Osteoblast (primary cell): ENCODE results near the gene PALB2. TPM values are rescaled to one million over a fixed set of nuclear protein-coding genes. Genes with fewer than 3 reads are reported as not detected.
"Not testable (repeated sequence)": the region's sequence is repeated elsewhere in the genome, so short reads cannot be mapped to it uniquely, and the experiment has no call there.

Experiments used
- DNase-seq: peaks from one replicate; pipeline ENCODE4 v3.0.0; 2011; ENCODE audit warnings: low spot score, mixed read lengths; ENCODE audit not compliant: insufficient read length; ENCODE audit errors: missing footprints
- H2AFZ ChIP-seq: 2 replicates; pipeline ENCODE4 v1.6.0; 2011; ENCODE audit warnings: mild to moderate bottlenecking, low read length
- H3K27ac ChIP-seq: 2 replicates; pipeline ENCODE4 v1.5.1; 2011; ENCODE audit warnings: mild to moderate bottlenecking, low read depth, low read length, moderate library complexity
- H3K27me3 ChIP-seq: 2 replicates; pipeline ENCODE4 v1.6.0; 2012; ENCODE audit warnings: mild to moderate bottlenecking, control low read depth, inconsistent platforms, low read length, moderate library complexity; ENCODE audit not compliant: insufficient read depth
- H3K36me3 ChIP-seq: 2 replicates; pipeline ENCODE4 v1.5.1; 2011; ENCODE audit warnings: mild to moderate bottlenecking, low read length, control low read depth, moderate library complexity; ENCODE audit not compliant: insufficient read depth
- H3K4me1 ChIP-seq: 2 replicates; pipeline ENCODE4 v1.5.1; 2011; ENCODE audit warnings: mild to moderate bottlenecking, low read length, control low read depth, moderate library complexity; ENCODE audit not compliant: insufficient read depth
- H3K4me2 ChIP-seq: 2 replicates; pipeline ENCODE4 v1.6.0; 2011; ENCODE audit warnings: mild to moderate bottlenecking, low read length; ENCODE audit not compliant: insufficient read depth
- H3K4me3 ChIP-seq: fragments of 200-600 bp; sonication (generic); 3 replicates; pipeline ENCODE4 v1.5.1; 2012; ENCODE audit warnings: mild to moderate bottlenecking, low read length, inconsistent platforms; ENCODE audit not compliant: insufficient read depth
- H3K79me2 ChIP-seq: 2 replicates; pipeline ENCODE4 v1.6.0; 2012; ENCODE audit warnings: mild to moderate bottlenecking, low read length, control low read depth, inconsistent platforms; ENCODE audit not compliant: insufficient read depth
- H3K9me3 ChIP-seq: 2 replicates; pipeline ENCODE4 v1.5.1; 2011; ENCODE audit warnings: low read depth, low read length, control low read depth
- H4K20me1 ChIP-seq: 2 replicates; pipeline ENCODE4 v1.6.0; 2012; ENCODE audit warnings: mild to moderate bottlenecking, low read length, control low read depth; ENCODE audit not compliant: insufficient read depth
- CTCF ChIP-seq: IDR thresholded peaks from 2 replicates; pipeline ENCODE4 v1.5.1; 2011; ENCODE audit warnings: mild to moderate bottlenecking, low read depth, low read length, moderate library complexity; ENCODE audit errors: extremely low read depth
- total RNA-seq: library from RNA; depleted of rRNA; stranded (reverse); fragments of >200 nt; gene quantifications from 2 replicates; pipeline ENCODE4 v1.2.3, GENCODE V29; 2012

PALB2 gene
- total RNA-seq, 1 donor: 14.8 TPM

DNA sequence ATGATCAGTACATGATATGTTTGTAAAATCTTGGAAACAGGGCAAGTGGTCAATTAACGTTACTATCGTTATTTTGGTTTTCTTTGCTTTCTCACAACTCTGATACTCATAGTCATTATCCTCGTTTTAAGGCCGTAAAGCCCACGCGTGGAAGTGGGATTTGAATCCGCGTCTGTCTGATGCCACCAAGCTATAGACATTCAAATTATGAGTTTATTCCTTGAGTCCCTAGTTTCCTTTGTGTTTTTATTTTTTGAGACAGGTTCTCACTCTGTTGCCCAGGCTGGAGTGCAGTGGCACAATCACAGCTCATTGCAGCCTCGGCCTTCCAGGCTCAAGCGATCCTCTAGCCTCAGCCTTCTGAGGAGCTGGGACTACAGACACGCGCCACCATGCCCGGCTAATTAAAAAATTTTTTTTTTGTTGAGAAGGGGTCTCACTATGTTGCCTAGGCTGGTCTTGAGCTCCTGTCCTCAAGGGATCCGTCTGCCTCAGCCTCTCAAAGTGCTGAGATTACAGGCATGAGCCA, 1.2 kb upstream of the PALB2 start:
- TF ChIP-seq CTCF: no peak
- no peaks in the 10 kb centered on the region for H3K27me3 ChIP-seq
- peaks cover 15% of the 10 kb centered on the region for H3K4me1 ChIP-seq
- H4K20me1 ChIP-seq: peaks cover 6% of the 10 kb centered on the region
- H3K27ac ChIP-seq: peak overlapping the region; percentile 87
- peak overlapping the region; percentile 46 for H2AFZ ChIP-seq
- peaks cover 72% of the 10 kb centered on the region for H3K79me2 ChIP-seq
- peak; percentile 23 for DNase-seq
- H3K9me3 ChIP-seq: no peaks in the 10 kb centered on the region
- H3K4me2 ChIP-seq: peak overlapping the region; percentile 83
- H3K4me3 ChIP-seq: peak overlapping the region; percentile 100
- H3K36me3 ChIP-seq: peaks cover 35% of the 10 kb centered on the region

DNA sequence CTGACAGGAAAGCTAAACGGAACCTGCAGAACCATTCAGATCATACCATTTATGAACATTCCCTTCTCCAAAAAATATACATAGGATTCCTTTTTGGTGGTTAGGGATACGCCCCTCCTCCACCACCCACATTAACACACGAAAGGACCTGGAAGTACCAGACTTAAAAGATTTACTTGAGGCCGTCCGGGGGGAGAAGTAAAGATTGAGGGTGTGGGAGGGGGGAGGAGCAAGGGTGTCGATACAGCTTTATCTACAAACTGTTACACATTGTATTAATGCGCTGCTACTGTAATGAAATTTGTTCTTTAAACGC, 537 bp downstream of the PALB2 start:
- Histone ChIP-seq H3K9me3 (no peaks in the 10 kb centered on the region), H3K36me3 (peaks cover 46% of the 10 kb centered on the region), H3K27ac (peak overlapping the region; percentile 87), H3K27me3 (no peaks in the 10 kb centered on the region), H3K4me2 (peak overlapping the region; percentile 88), H3K4me3 (peak overlapping the region; percentile 100), H3K79me2 (peaks cover 55% of the 10 kb centered on the region), H3K4me1 (peaks cover 15% of the 10 kb centered on the region), H2AFZ (peak overlapping the region; percentile 97), H4K20me1 (peaks cover 4% of the 10 kb centered on the region)
- peak; percentile 43 for DNase-seq
- no peak for TF ChIP-seq CTCF

GRCh38 chr16:23635958-23636357, 5.2 kb downstream of the PALB2 start:
- Histone ChIP-seq H4K20me1 (no peaks in the 10 kb centered on the region), H3K27ac (no peak overlapping the region), H3K4me1 (peaks cover 9% of the 10 kb centered on the region), H3K79me2 (peaks cover 43% of the 10 kb centered on the region), H3K27me3 (no peaks in the 10 kb centered on the region), H3K4me2 (no peak overlapping the region), H3K4me3 (no peak overlapping the region), H3K36me3 (peaks cover 51% of the 10 kb centered on the region), H2AFZ (no peak overlapping the region), H3K9me3 (no peaks in the 10 kb centered on the region)
- no peak for TF ChIP-seq CTCF
- no peak for DNase-seq

DNA sequence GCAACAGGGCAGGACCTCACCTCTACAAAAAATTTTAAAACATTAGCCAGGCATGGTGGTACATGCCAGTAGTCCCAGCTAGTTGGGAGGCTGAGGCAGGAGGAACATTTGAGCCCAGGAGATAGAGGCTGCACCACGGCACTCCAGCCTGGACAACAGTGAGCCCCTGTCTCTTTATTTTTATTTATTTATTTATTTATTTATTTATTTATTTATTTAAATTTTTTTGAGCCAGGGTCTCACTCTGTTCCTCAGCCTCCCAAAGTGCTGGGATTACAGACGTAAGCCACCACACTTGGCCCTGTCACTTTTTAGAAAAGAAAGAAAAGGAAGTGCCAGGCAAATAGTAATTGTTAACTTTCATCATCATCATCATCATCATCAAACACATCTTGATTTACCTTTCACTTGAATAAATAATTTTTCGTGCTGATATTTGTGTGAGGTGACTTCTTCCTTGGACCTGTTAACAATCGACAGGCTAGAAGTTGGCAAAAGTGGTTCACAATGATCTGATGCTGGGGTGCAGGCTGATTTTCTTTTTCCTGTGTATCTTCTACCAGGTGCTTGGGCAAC, 6.6 kb downstream of the PALB2 start:
- H3K36me3 ChIP-seq: peaks cover 56% of the 10 kb centered on the region
- TF ChIP-seq CTCF: no peak
- H3K4me3 ChIP-seq: no peak overlapping the region
- peaks cover 29% of the 10 kb centered on the region for H3K79me2 ChIP-seq
- H2AFZ ChIP-seq: no peak overlapping the region
- no peak overlapping the region for H3K27ac ChIP-seq
- no peak for DNase-seq
- H3K9me3 ChIP-seq: no peaks in the 10 kb centered on the region
- H4K20me1 ChIP-seq: no peaks in the 10 kb centered on the region
- H3K4me1 ChIP-seq: no peaks in the 10 kb centered on the region
- no peaks in the 10 kb centered on the region for H3K27me3 ChIP-seq
- no peak overlapping the region for H3K4me2 ChIP-seq

GRCh38 chr16:23631874-23632273, 9.2 kb downstream of the PALB2 start:
- peaks cover 17% of the 10 kb centered on the region for H3K79me2 ChIP-seq
- H3K27me3 ChIP-seq, H3K4me3 ChIP-seq, H2AFZ ChIP-seq, H4K20me1 ChIP-seq, H3K9me3 ChIP-seq, H3K4me2 ChIP-seq, H3K4me1 ChIP-seq, DNase-seq, H3K27ac ChIP-seq: not testable (repeated sequence)
- H3K36me3 ChIP-seq: peaks cover 58% of the 10 kb centered on the region
